H1 (cell line): ENCODE results near the gene SGMS2. TPM values are rescaled to one million over a fixed set of nuclear protein-coding genes. Genes with fewer than 3 reads are reported as not detected.

ENCODE experiments used
- CTCF ChIA-PET: fragments of 300-600 bp; sonication (Branson Sonifier 250); formaldehyde crosslinking; loops from one replicate; lab custom pipeline; 2021; ENCODE audit not compliant: partially characterized antibody; lab: Charles Lee
- POLR2A ChIA-PET: fragments of 300-600 bp; sonication (Branson Sonifier 250); formaldehyde crosslinking; loops from one replicate; lab custom pipeline; 2021; ENCODE audit warnings: inconsistent platforms; ENCODE audit not compliant: partially characterized antibody; lab: Charles Lee
- DNase-seq, 2 experiments: peaks; one replicate each; pipeline versions ENCODE4 v3.0.0 to v3.0.0-alpha.2; 2010 to 2022; ENCODE audit warnings: low spot score in 2 of 2, low read depth in 1 of 2, mixed read lengths in 1 of 2
- FAIRE-seq: peaks from 2 replicates; lab custom pipeline; 2011; peaks lifted over from hg19 to GRCh38; lab: Jason Lieb, UNC
- H2AFZ ChIP-seq: 2 replicates; pipeline ENCODE4 v1.8.1; 2012; ENCODE audit warnings: low read length, inconsistent platforms
- H2AK5ac ChIP-seq: 2 replicates; pipeline ENCODE4 v1.6.1; 2013; ENCODE audit warnings: low read depth, low read length
- H2BK120ac ChIP-seq: replicated peaks from 2 replicates; pipeline ENCODE3; 2013; ENCODE audit warnings: low read depth, low read length, inconsistent platforms
- H2BK12ac ChIP-seq: 2 replicates; pipeline ENCODE4 v1.6.1; 2013; ENCODE audit warnings: low read depth, low read length
- H2BK15ac ChIP-seq: 2 replicates; pipeline ENCODE4 v1.6.1; 2013; ENCODE audit warnings: low read length
- H2BK20ac ChIP-seq: 2 replicates; pipeline ENCODE4 v1.6.1; 2013; ENCODE audit warnings: low read length
- H2BK5ac ChIP-seq: 2 replicates; pipeline ENCODE4 v1.6.1; 2013; ENCODE audit warnings: low read depth, low read length
- H3K14ac ChIP-seq: 2 replicates; pipeline ENCODE4 v1.6.1; 2013; ENCODE audit warnings: inconsistent platforms; ENCODE audit not compliant: insufficient read length
- H3K18ac ChIP-seq: 2 replicates; pipeline ENCODE4 v1.6.1; 2013; ENCODE audit warnings: low read length; ENCODE audit errors: extremely low read depth
- H3K23ac ChIP-seq: 2 replicates; pipeline ENCODE4 v1.6.1; 2013; ENCODE audit warnings: inconsistent platforms; ENCODE audit not compliant: insufficient read length
- H3K23me2 ChIP-seq: 2 replicates; pipeline ENCODE4 v1.6.1; 2013; ENCODE audit warnings: low read depth, low read length
- H3K27ac ChIP-seq: 2 replicates; pipeline ENCODE4 v1.6.1; 2011; ENCODE audit warnings: low read depth, low read length, inconsistent platforms
- H3K27me3 ChIP-seq, 4 experiments: replicated peaks in 1 of 4; 1 replicate in 1 of 4; 2 replicates in 3 of 4; pipeline versions ENCODE4 v1.6.1 to v1.8.1; 2011 to 2013; ENCODE audit warnings: low read length in 3 of 4, mild to moderate bottlenecking in 3 of 4, inconsistent platforms in 2 of 4, mixed read lengths in 2 of 4, moderate library complexity in 1 of 4; ENCODE audit not compliant: control insufficient read depth in 3 of 4, insufficient read depth in 3 of 4; ENCODE audit errors: extremely low read depth in 1 of 4
- H3K36me3 ChIP-seq, 4 experiments: 2 replicates each; pipeline versions ENCODE4 v1.6.1 to v1.8.1; 2011 to 2013; ENCODE audit warnings: mild to moderate bottlenecking in 4 of 4, low read length in 3 of 4, moderate library complexity in 2 of 4, control low read depth in 1 of 4, inconsistent platforms in 1 of 4; ENCODE audit not compliant: insufficient read depth in 4 of 4, control insufficient read depth in 2 of 4
- H3K4ac ChIP-seq: replicated peaks from 2 replicates; pipeline ENCODE3; 2013; ENCODE audit warnings: low read length, low read depth, mixed read lengths, inconsistent platforms; ENCODE audit not compliant: insufficient read length
- H3K4me1 ChIP-seq, 4 experiments: replicated peaks in 1 of 4; 1 replicate in 1 of 4; 2 replicates in 3 of 4; pipeline versions ENCODE4 v1.6.1 to v1.8.1; 2011 to 2013; ENCODE audit warnings: low read length in 3 of 4, inconsistent platforms in 2 of 4, mixed read lengths in 1 of 4; ENCODE audit not compliant: insufficient read depth in 4 of 4, control insufficient read depth in 3 of 4
- H3K4me2 ChIP-seq, 2 experiments: 2 replicates each; pipeline versions ENCODE4 v1.6.1 to v1.8.1; 2011 to 2013; ENCODE audit warnings: low read depth in 2 of 2, low read length in 2 of 2, control low read depth in 1 of 2, inconsistent platforms in 1 of 2, mild to moderate bottlenecking in 1 of 2; ENCODE audit not compliant: insufficient read depth in 1 of 2
- H3K4me3 ChIP-seq, 4 experiments: fragments of 200-600, 300-600 bp in 1 of 4; sonication (generic), shearing (Covaris generic), sonication (Bioruptor Twin) in 1 of 4; 2 replicates each; pipeline versions ENCODE4 v1.5.1 to v1.8.1; 2011 to 2016; ENCODE audit warnings: low read length in 4 of 4, low read depth in 3 of 4, control low read depth in 2 of 4, inconsistent platforms in 2 of 4, mild to moderate bottlenecking in 2 of 4, mixed read lengths in 1 of 4, moderate library complexity in 1 of 4; ENCODE audit not compliant: insufficient read depth in 2 of 4; ENCODE audit errors: extremely low read depth in 1 of 4
- H3K56ac ChIP-seq: replicated peaks from 2 replicates; pipeline ENCODE3; 2013; ENCODE audit warnings: low read depth, mild to moderate bottlenecking, mixed read lengths, low read length, inconsistent platforms; ENCODE audit not compliant: insufficient read length
- H3K79me1 ChIP-seq: 2 replicates; pipeline ENCODE4 v1.6.1; 2013; ENCODE audit warnings: low read depth, low read length, control low read depth
- H3K79me2 ChIP-seq, 2 experiments: 2 replicates each; pipeline versions ENCODE4 v1.6.1 to v1.8.1; 2012 to 2013; ENCODE audit warnings: low read length in 2 of 2, mild to moderate bottlenecking in 2 of 2, inconsistent platforms in 1 of 2; ENCODE audit not compliant: insufficient read depth in 2 of 2, control insufficient read depth in 1 of 2
- H3K9ac ChIP-seq, 4 experiments: replicated peaks in 1 of 4; 1 replicate in 1 of 4; 2 replicates in 3 of 4; pipeline versions ENCODE4 v1.6.1 to v1.8.1; 2011 to 2013; ENCODE audit warnings: low read depth in 3 of 4, low read length in 3 of 4, control low read depth in 2 of 4, mild to moderate bottlenecking in 2 of 4, moderate library complexity in 2 of 4, inconsistent platforms in 1 of 4; ENCODE audit errors: extremely low read depth in 1 of 4
- H3K9me3 ChIP-seq, 2 experiments: 2 replicates each; pipeline versions ENCODE4 v1.6.1 to v1.8.1; 2012 to 2013; ENCODE audit warnings: mild to moderate bottlenecking in 2 of 2, moderate library complexity in 2 of 2, control low read depth in 1 of 2, inconsistent platforms in 1 of 2, low read depth in 1 of 2, low read length in 1 of 2, mixed read lengths in 1 of 2; ENCODE audit not compliant: insufficient read depth in 2 of 2
- H4K20me1 ChIP-seq, 2 experiments: replicated peaks in 1 of 2; 2 replicates each; pipeline versions ENCODE3 to v1.8.1; 2011 to 2013; ENCODE audit warnings: inconsistent platforms in 2 of 2, low read length in 2 of 2, mild to moderate bottlenecking in 1 of 2; ENCODE audit not compliant: insufficient read depth in 2 of 2, control insufficient read depth in 1 of 2
- H4K5ac ChIP-seq: 2 replicates; pipeline ENCODE4 v1.6.1; 2013; ENCODE audit warnings: low read length, low read depth, mixed read lengths, inconsistent platforms; ENCODE audit not compliant: insufficient read length
- H4K8ac ChIP-seq: 2 replicates; pipeline ENCODE4 v1.8.0; 2013; ENCODE audit warnings: mild to moderate bottlenecking, moderate library complexity, low read length, inconsistent platforms; ENCODE audit not compliant: insufficient read depth; ENCODE audit errors: extremely low read depth
- H4K91ac ChIP-seq: replicated peaks from 2 replicates; pipeline ENCODE3; 2013; ENCODE audit warnings: low read length, mixed read lengths, inconsistent platforms; ENCODE audit not compliant: insufficient read length
- CTBP2 ChIP-seq: IDR thresholded peaks from 2 replicates; pipeline ENCODE4 v1.7.0; 2011; ENCODE audit warnings: borderline replicate concordance, mild to moderate bottlenecking, moderate library complexity, mixed read lengths, low read length; ENCODE audit not compliant: insufficient read depth, insufficient read length
- EGR1 ChIP-seq: IDR thresholded peaks from 2 replicates; pipeline ENCODE4 v1.6.1; 2011; ENCODE audit warnings: low read depth, low read length, borderline replicate concordance
- RBBP5 ChIP-seq: IDR thresholded peaks from 2 replicates; pipeline ENCODE4 v1.7.1; 2012; ENCODE audit warnings: low read depth, mild to moderate bottlenecking, inconsistent platforms, low read length, moderate library complexity, borderline replicate concordance
- RFX5 ChIP-seq: IDR thresholded peaks from 2 replicates; pipeline ENCODE4 v1.6.1; 2011; ENCODE audit warnings: low read depth, low read length, improper control_type of control experiment, borderline replicate concordance
- SUZ12 ChIP-seq: fragments of 200-600 bp; sonication (generic); IDR thresholded peaks from 2 replicates; pipeline ENCODE4 v1.6.1; 2012; ENCODE audit warnings: mild to moderate bottlenecking, inconsistent platforms, low read length, moderate library complexity, mixed read lengths
- WGBS, 2 experiments: shearing (Covaris generic) in 1 of 2; methylation state at CpG; one replicate each; pipeline versions ENCODE4 v1.1.6 to v1.1.7; 2013 to 2015; ENCODE audit warnings: low lambda C conversion rate in 2 of 2, mixed read lengths in 2 of 2, inconsistent platforms in 1 of 2, low coverage in 1 of 2, missing lambda C conversion rate in 1 of 2; ENCODE audit not compliant: insufficient replicate concordance in 2 of 2, insufficient coverage in 1 of 2, insufficient read length in 1 of 2; ENCODE audit errors: extremely low coverage in 1 of 2, missing lambda C conversion rate in 1 of 2; 5-methylcytosine and 5-hydroxymethylcytosine counted together
- polyA plus RNA-seq, 7 experiments: library from polyadenylated mRNA; depleted of rRNA in 3 of 7; stranded (reverse) in 5 of 7; unstranded in 2 of 7; fragments of >200 nt in 5 of 7; fragments of 200-250 nt in 2 of 7; gene quantifications; 1 replicate in 5 of 7; 2 replicates in 1 of 7; 4 replicates in 1 of 7; pipeline versions ENCODE4 v1.2.1 to v1.2.3, GENCODE V29; 2011 to 2013; ENCODE audit warnings: missing spikeins in 2 of 7, mixed read lengths in 2 of 7
- total RNA-seq: library from RNA; stranded (reverse); fragmentation: NEBNext Ultra II Directional; extraction: Animal tissue kit (Norgen Biotek cat#: 25700); gene quantifications from 2 replicates; pipeline ENCODE4 v1.2.1, GENCODE V29; 2021

Gene SGMS2
- total and polyA plus RNA-seq, 2 of the 8 experiments (the other 6 are each of a cell fraction or from before 2014, with no cell fraction given), result 0.04 to 1.3 TPM

DNA sequence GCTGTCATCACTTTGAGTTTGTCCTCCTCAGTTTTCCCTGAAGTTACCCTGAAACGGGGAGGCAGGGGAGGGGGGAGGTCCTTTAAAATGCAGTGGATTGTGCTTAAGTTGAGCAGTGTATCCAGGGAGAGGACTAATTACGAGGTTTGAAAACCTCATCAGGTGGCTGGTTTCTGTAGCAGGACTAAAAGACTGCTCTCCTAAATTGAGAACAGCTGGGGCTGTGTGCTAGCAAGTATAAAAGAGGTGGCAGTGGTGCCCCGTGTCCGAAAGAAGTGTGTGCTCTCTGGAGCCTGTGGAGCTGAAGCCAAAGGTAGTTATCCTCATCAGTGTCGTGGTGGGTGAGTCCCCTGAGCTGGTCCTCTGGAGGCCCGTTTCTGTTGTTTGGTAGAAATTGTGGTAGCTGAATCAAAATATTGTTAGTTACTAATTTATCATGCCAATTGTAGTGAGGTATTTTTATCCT is 69.4 kb downstream of the SGMS2 start:
- Histone ChIP-seq H3K9me3 (peaks cover 7 to 20% of the 10 kb centered on the region in 2 experiments; a peak in 3 of 4 replicates), H3K23me2 (no peaks in the 10 kb centered on the region), H3K27ac (no peak overlapping the region), H3K4me3 (no peak overlapping the region), H4K91ac (no peak overlapping the region), H2AFZ (no peak overlapping the region), H3K4me2 (no peak overlapping the region), H2BK5ac (no peak overlapping the region), H4K8ac (no peak overlapping the region), H3K4me1 (no peaks in the 10 kb centered on the region), H3K79me1 (no peaks in the 10 kb centered on the region), H3K36me3 (peaks cover 0 to 3% (median 1%) of the 10 kb centered on the region in 4 experiments; a peak in 2 of 8 replicates), H2BK15ac (no peak overlapping the region), H2BK12ac (no peak overlapping the region), H2BK120ac (no peak overlapping the region), H3K79me2 (no peaks in the 10 kb centered on the region), H4K5ac (no peak overlapping the region)
- no peak for FAIRE-seq
- ChIA-PET POLR2A (interaction anchor here (0.8 kb wide), 1 partner anchor 9 kb away, joined by 3 read pairs; no protein-coding TSS in a partner anchor), CTCF (interaction anchor here (0.7 to 1.8 kb wide), 6 partner anchors 8 to 796 kb away, joined by 3 to 7 read pairs (median 6); no protein-coding TSS in a partner anchor)
- 80% methylated on average over 6 of the region's 6 CpGs; no CpG with 5 or more reads in 1 of the 2 experiments for WGBS, 2 experiments
- DNase-seq, result no peak
- no peak for TF ChIP-seq RBBP5
- TF ChIP-seq EGR1, result no peak
- TF ChIP-seq SUZ12, result no peak
- TF ChIP-seq CTBP2, result no peak
- no peak for TF ChIP-seq RFX5
- TF ChIP-seq, all 59 proteins: peak for 0
- Histone ChIP-seq H2AK5ac (no peak overlapping the region), H3K23ac (no peak overlapping the region), H3K9ac (no peak overlapping the region), H2BK20ac (no peak overlapping the region), H3K27me3 (no peaks in the 10 kb centered on the region), H3K14ac (no peak overlapping the region), H3K56ac (no peak overlapping the region), H3K18ac (no peak overlapping the region), H3K4ac (no peak overlapping the region), H4K20me1 (no peaks in the 10 kb centered on the region)
